ENCODE data around the gene GLRX3.

Gene GLRX3

DNA sequence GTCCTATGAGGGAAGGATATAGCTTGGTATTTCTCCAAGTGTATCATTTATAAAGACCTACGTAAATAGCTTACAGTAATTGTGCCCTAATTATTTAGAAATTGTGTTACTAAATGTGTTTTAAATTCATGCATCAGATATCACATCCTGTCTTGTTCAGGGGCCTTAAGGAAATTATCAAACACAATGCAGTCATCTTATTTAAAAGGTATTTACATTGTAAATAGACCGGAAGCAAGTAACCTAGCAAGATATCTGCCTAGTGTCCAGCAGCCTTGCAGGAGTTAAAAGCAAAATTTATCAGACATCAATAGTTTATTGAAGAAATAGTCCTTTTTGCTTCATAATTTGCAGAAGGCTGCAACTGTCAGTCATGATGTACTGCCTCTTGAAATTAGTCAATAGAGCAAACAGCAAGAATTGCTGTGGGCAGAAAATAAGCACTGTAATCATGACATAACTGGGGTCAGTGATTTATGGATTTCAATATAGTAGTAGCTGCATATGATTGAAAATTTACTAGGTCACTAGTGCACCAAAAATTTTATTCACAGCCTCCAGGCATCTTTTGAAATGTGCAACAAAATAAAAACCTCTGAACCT is 23.1 kb downstream of the GLRX3 start:
- Histone ChIP-seq H2AFZ (ENCODE audit: low read depth) (no peak overlapping the region), H4K20me1 (ENCODE audit: insufficient read depth) (no peaks in the 10 kb centered on the region), H3K27ac (no peak overlapping the region), H3K4me3 (IDR thresholded peaks at IDR 0.05; ENCODE audit: insufficient read depth, low read depth, low read length) (no peak overlapping the region), H3K4me2 (no peak overlapping the region), H3K4me1 (ENCODE audit: low read depth, poor library complexity, severe bottlenecking) (no peaks in the 10 kb centered on the region), H3K36me3 (ENCODE audit: insufficient read depth) (peaks cover 4% of the 10 kb centered on the region; the same call in 1 of the 2 replicates), H3K79me2 (ENCODE audit: insufficient read depth, low read depth) (peaks cover 15% of the 10 kb centered on the region; the same call in 1 of the 2 replicates), H3K27me3 (ENCODE audit: insufficient read depth, low read depth) (no peaks in the 10 kb centered on the region), H3K9ac (no peak overlapping the region)
- TF ChIP-seq, protein P1, sequence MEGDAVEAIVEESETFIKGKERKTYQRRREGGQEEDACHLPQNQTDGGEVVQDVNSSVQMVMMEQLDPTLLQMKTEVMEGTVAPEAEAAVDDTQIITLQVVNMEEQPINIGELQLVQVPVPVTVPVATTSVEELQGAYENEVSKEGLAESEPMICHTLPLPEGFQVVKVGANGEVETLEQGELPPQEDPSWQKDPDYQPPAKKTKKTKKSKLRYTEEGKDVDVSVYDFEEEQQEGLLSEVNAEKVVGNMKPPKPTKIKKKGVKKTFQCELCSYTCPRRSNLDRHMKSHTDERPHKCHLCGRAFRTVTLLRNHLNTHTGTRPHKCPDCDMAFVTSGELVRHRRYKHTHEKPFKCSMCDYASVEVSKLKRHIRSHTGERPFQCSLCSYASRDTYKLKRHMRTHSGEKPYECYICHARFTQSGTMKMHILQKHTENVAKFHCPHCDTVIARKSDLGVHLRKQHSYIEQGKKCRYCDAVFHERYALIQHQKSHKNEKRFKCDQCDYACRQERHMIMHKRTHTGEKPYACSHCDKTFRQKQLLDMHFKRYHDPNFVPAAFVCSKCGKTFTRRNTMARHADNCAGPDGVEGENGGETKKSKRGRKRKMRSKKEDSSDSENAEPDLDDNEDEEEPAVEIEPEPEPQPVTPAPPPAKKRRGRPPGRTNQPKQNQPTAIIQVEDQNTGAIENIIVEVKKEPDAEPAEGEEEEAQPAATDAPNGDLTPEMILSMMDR (conservative IDR thresholded peaks at IDR 0.05; ENCODE audit: low read depth, low read length) = no peak

DNA sequence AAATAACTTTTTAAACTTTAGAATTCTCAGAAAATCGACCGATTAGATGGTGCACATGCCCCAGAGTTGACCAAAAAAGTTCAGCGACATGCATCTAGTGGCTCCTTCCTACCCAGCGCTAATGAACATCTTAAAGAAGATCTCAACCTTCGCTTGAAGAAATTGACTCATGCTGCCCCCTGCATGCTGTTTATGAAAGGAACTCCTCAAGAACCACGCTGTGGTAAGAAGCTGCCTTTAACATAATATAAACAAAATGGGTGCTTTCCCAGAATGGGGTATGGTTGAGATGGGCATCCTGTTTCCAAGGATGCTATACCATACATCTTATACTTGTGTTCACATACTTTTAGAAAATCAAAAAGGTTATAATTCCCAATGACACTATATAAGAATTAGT is 24.6 kb downstream of the GLRX3 start:
- peaks cover 4% of the 10 kb centered on the region; the same call in 1 of the 2 replicates for H3K79me2 ChIP-seq (ENCODE audit: insufficient read depth, low read depth)
- TF ChIP-seq, protein P1 (conservative IDR thresholded peaks at IDR 0.05; ENCODE audit: low read depth, low read length) = no peak
- no peaks in the 10 kb centered on the region for H3K4me1 ChIP-seq (ENCODE audit: low read depth, poor library complexity, severe bottlenecking)
- no peaks in the 10 kb centered on the region for H4K20me1 ChIP-seq (ENCODE audit: insufficient read depth)
- H3K36me3 ChIP-seq (ENCODE audit: insufficient read depth) = peaks cover 4% of the 10 kb centered on the region; the same call in 1 of the 2 replicates
- no peak overlapping the region for H3K4me2 ChIP-seq
- H3K9ac ChIP-seq = no peak overlapping the region
- no peak overlapping the region for H2AFZ ChIP-seq (ENCODE audit: low read depth)
- H3K27ac ChIP-seq = no peak overlapping the region
- no peak overlapping the region for H3K4me3 ChIP-seq (IDR thresholded peaks at IDR 0.05; ENCODE audit: insufficient read depth, low read depth, low read length)
- no peaks in the 10 kb centered on the region for H3K27me3 ChIP-seq (ENCODE audit: insufficient read depth, low read depth)

DNA sequence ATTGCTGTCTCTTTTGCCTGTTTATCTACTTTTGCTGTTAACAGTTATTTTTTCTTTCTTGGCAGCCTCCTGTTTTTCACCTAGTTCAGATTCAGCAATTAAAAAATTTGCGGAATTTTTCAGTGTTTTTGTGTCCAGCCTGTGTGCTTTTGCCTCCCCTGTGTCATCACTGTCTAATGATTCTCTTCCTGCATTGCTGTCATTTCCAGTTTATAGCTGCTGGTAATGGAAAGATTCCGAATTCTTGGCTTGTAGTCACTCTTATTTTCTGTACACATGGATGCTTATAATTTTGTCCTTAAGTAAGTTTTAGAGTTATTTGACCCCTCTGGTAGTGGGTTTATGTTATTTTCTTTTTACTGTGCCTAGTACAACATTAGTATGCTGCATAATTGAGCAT is 25.1 kb downstream of the GLRX3 start:
- H3K9ac ChIP-seq = no peak overlapping the region
- H3K27me3 ChIP-seq (ENCODE audit: insufficient read depth, low read depth) = no peaks in the 10 kb centered on the region
- no peak overlapping the region for H3K4me2 ChIP-seq
- peaks cover 4% of the 10 kb centered on the region; the same call in 1 of the 2 replicates for H3K36me3 ChIP-seq (ENCODE audit: insufficient read depth)
- TF ChIP-seq, protein P1 (conservative IDR thresholded peaks at IDR 0.05; ENCODE audit: low read depth, low read length) = no peak
- no peak overlapping the region for H3K4me3 ChIP-seq (IDR thresholded peaks at IDR 0.05; ENCODE audit: insufficient read depth, low read depth, low read length)
- no peak overlapping the region for H2AFZ ChIP-seq (ENCODE audit: low read depth)
- no peak overlapping the region for H3K27ac ChIP-seq
- no peaks in the 10 kb centered on the region for H3K4me1 ChIP-seq (ENCODE audit: low read depth, poor library complexity, severe bottlenecking)
- no peaks in the 10 kb centered on the region for H4K20me1 ChIP-seq (ENCODE audit: insufficient read depth)
- H3K79me2 ChIP-seq (ENCODE audit: insufficient read depth, low read depth) = no peaks in the 10 kb centered on the region; the same call in 1 of the 2 replicates

DNA sequence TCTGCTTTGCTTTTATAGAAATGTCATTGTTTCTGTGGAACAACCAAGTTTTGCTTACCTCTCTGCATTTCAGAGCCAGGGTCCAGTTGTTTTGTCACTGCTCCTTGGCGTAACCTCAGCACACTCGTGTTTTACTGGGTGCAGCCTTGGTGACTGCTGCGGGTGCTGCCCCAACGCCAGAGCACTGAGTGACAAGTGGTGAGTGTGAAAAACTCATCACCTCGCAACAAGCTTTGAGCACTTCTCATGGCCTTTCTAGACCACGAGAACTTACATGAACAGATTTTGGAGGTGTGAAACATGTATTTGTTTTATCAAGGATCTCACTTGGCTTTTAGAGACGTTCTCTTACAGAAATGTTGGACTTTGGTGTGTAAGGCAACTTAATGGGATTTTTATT is 31.0 kb downstream of the GLRX3 start:
- no peak overlapping the region for H3K9ac ChIP-seq
- no peak overlapping the region for H2AFZ ChIP-seq (ENCODE audit: low read depth)
- H3K27ac ChIP-seq = no peak overlapping the region
- no peaks in the 10 kb centered on the region for H3K27me3 ChIP-seq (ENCODE audit: insufficient read depth, low read depth)
- H3K79me2 ChIP-seq (ENCODE audit: insufficient read depth, low read depth) = no peaks in the 10 kb centered on the region
- H3K4me1 ChIP-seq (ENCODE audit: low read depth, poor library complexity, severe bottlenecking) = peaks cover 16% of the 10 kb centered on the region
- no peak overlapping the region for H3K4me2 ChIP-seq
- H3K36me3 ChIP-seq (ENCODE audit: insufficient read depth) = peaks cover 4% of the 10 kb centered on the region; the same call in 1 of the 2 replicates
- H3K4me3 ChIP-seq (IDR thresholded peaks at IDR 0.05; ENCODE audit: insufficient read depth, low read depth, low read length) = no peak overlapping the region
- no peaks in the 10 kb centered on the region for H4K20me1 ChIP-seq (ENCODE audit: insufficient read depth)
- TF ChIP-seq, protein P1 (conservative IDR thresholded peaks at IDR 0.05; ENCODE audit: low read depth, low read length) = no peak
